ENCODE data around the gene USP47. TPM values are rescaled to one million over a fixed set of nuclear protein-coding genes. Genes with fewer than 3 reads are reported as not detected.

Gene USP47
- polyA plus RNA-seq, 1 experiment: 15.0 TPM

GRCh38 chr11:11996321-11997048, 154.7 kb downstream of the USP47 start:
- no peak overlapping the region for H3K4me3 ChIP-seq (ENCODE audit: low read depth, low read length)
- TF ChIP-seq, protein P1, sequence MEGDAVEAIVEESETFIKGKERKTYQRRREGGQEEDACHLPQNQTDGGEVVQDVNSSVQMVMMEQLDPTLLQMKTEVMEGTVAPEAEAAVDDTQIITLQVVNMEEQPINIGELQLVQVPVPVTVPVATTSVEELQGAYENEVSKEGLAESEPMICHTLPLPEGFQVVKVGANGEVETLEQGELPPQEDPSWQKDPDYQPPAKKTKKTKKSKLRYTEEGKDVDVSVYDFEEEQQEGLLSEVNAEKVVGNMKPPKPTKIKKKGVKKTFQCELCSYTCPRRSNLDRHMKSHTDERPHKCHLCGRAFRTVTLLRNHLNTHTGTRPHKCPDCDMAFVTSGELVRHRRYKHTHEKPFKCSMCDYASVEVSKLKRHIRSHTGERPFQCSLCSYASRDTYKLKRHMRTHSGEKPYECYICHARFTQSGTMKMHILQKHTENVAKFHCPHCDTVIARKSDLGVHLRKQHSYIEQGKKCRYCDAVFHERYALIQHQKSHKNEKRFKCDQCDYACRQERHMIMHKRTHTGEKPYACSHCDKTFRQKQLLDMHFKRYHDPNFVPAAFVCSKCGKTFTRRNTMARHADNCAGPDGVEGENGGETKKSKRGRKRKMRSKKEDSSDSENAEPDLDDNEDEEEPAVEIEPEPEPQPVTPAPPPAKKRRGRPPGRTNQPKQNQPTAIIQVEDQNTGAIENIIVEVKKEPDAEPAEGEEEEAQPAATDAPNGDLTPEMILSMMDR (IDR thresholded peaks at IDR 0.05; ENCODE audit: insufficient read depth, low read depth, low read length): no peak
- ChIA-PET CTCF (interaction anchor here (1.1 kb wide), 1 partner anchor 9 kb away, joined by 4 read pairs; no protein-coding TSS in a partner anchor), POLR2A (no interaction called here)
- no peaks in the 10 kb centered on the region for H3K27me3 ChIP-seq (ENCODE audit: control insufficient read depth, insufficient read depth, low read length)
- peaks cover 9% of the 10 kb centered on the region for H3K36me3 ChIP-seq (ENCODE audit: control insufficient read depth, insufficient read depth, low read length)
- no peak for DNase-seq (ENCODE audit: low read depth)

DNA sequence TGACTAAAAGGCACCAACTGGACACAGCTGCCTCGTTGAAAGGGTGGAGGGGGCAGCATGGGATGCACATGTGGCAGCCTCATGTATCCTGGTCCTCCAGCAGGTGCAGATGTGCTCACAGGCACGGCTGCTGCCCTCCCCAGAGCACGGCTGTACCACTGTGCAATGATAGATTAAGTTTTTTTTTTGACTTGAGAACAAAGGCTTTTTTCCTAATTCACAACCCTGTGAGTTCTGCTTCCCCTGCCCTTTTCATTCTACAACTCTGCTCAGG, 155.2 kb downstream of the USP47 start:
- H3K4me3 ChIP-seq (ENCODE audit: low read depth, low read length): no peak overlapping the region
- CTCF ChIA-PET: no interaction called here
- no peak for DNase-seq (ENCODE audit: low read depth)
- TF ChIP-seq, protein P1 (IDR thresholded peaks at IDR 0.05; ENCODE audit: insufficient read depth, low read depth, low read length): no peak
- POLR2A ChIA-PET: no interaction called here
- no peaks in the 10 kb centered on the region for H3K27me3 ChIP-seq (ENCODE audit: control insufficient read depth, insufficient read depth, low read length)
- H3K36me3 ChIP-seq (ENCODE audit: control insufficient read depth, insufficient read depth, low read length): peaks cover 9% of the 10 kb centered on the region

DNA sequence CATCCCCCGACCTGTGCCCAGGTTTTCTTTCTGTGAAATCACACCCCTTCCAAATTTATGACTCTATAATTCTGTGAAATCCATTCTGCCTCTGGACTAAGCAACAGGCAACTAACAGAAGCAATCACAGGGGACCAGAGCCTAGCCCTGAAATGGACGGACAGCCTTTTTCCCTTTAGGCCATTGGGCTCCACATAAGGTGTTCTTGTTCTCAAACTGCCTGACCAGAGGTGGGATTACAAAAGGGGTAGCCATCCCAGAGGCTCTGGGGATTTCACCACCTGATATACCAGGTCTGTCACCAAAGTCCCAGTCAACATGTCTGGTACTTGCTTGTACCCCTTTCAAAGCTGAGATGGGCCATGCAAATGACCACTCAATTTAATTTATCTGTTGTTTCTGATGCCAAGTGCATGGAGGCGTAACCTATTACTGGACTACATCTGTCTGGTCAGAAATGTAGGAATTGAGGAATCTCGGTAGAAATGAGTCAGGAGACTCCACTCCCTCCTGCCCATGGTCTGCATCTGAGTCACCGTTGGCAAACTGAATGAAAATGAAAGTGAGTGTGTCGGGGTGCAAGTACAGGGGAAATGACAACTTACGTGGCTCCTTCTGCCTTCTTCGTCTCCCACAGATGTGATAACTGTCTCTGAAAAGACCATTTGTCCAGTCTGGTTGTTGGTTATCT, 156.5 kb downstream of the USP47 start:
- ChIA-PET CTCF (interaction anchor here (1.4 kb wide), 1 partner anchor 31 kb away, joined by 3 read pairs; no protein-coding TSS in a partner anchor), POLR2A (no interaction called here)
- Histone ChIP-seq H3K36me3 (ENCODE audit: control insufficient read depth, insufficient read depth, low read length) (peaks cover 11% of the 10 kb centered on the region), H3K27me3 (ENCODE audit: control insufficient read depth, insufficient read depth, low read length) (no peaks in the 10 kb centered on the region), H3K4me3 (ENCODE audit: low read depth, low read length) (no peak overlapping the region)
- DNase-seq (ENCODE audit: low read depth): peak; percentile 73
- TF ChIP-seq, protein P1 (IDR thresholded peaks at IDR 0.05; ENCODE audit: insufficient read depth, low read depth, low read length): no peak

GRCh38 chr11:12001186-12001585, 159.4 kb downstream of the USP47 start:
- no peak for DNase-seq (ENCODE audit: low read depth)
- Histone ChIP-seq H3K27me3 (ENCODE audit: control insufficient read depth, insufficient read depth, low read length) (no peaks in the 10 kb centered on the region), H3K4me3 (ENCODE audit: low read depth, low read length) (no peak overlapping the region), H3K36me3 (ENCODE audit: control insufficient read depth, insufficient read depth, low read length) (peaks cover 8% of the 10 kb centered on the region)
- POLR2A ChIA-PET: no interaction called here
- CTCF ChIA-PET: no interaction called here
- TF ChIP-seq, protein P1 (IDR thresholded peaks at IDR 0.05; ENCODE audit: insufficient read depth, low read depth, low read length): no peak

- ChIA-PET CTCF (interaction anchor here (1.6 kb wide), 1 partner anchor 41 kb away, joined by 3 read pairs; no protein-coding TSS in a partner anchor), POLR2A (no interaction called here)
- Histone ChIP-seq H3K27me3 (ENCODE audit: control insufficient read depth, insufficient read depth, low read length) (no peaks in the 10 kb centered on the region), H3K4me3 (ENCODE audit: low read depth, low read length) (no peak overlapping the region), H3K36me3 (ENCODE audit: control insufficient read depth, insufficient read depth, low read length) (0 out of 2 replicates have a peak, but pooled peaks cover 4% of the 10 kb centered on the region)
- TF ChIP-seq, protein P1 (IDR thresholded peaks at IDR 0.05; ENCODE audit: insufficient read depth, low read depth, low read length): no peak
- DNase-seq (ENCODE audit: low read depth): no peak
Observed at GRCh38 chr11:12003336-12003735, 161.6 kb downstream of the USP47 start.

Data from BJ (cell line).